Loucy (cell line): Measurements from ENCODE around the gene INTS14.

Experiments
- EZH2phosphoT487 ChIP-seq: fragments of 200-600 bp; IDR thresholded peaks from 2 replicates; pipeline ENCODE4 v1.6.1; 2018; ENCODE audit warnings: antibody characterized with exemption, mild to moderate bottlenecking, moderate library complexity, borderline replicate concordance
- TF ChIP-seq, protein P1 (sequence below): fragments of 200-600 bp; sonication (generic); conservative IDR thresholded peaks from 2 replicates; pipeline ENCODE4 v1.5.1; 2014; ENCODE audit warnings: mild to moderate bottlenecking, antibody characterized with exemption, low read length

DNA sequence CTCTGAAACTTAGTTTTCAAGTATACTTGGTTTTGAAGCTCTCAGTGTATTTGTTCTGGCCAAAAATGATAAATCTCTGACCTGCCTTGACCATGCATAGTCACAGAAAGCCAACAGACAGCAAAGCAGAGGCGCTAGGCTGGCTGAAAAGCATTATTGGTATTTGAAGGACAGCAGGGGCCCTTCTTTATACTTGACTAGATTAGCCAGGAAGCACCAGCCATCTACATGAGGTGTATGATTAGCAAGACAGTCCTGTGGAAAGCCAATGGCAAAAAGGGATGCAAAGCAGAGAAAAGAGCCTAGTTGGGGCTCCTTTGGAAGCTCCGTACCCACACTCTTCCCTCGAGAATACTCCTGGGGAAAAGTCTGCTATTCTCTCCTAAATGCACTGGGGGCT lies 18.6 kb upstream of the INTS14 start:
- TF ChIP-seq, protein P1, sequence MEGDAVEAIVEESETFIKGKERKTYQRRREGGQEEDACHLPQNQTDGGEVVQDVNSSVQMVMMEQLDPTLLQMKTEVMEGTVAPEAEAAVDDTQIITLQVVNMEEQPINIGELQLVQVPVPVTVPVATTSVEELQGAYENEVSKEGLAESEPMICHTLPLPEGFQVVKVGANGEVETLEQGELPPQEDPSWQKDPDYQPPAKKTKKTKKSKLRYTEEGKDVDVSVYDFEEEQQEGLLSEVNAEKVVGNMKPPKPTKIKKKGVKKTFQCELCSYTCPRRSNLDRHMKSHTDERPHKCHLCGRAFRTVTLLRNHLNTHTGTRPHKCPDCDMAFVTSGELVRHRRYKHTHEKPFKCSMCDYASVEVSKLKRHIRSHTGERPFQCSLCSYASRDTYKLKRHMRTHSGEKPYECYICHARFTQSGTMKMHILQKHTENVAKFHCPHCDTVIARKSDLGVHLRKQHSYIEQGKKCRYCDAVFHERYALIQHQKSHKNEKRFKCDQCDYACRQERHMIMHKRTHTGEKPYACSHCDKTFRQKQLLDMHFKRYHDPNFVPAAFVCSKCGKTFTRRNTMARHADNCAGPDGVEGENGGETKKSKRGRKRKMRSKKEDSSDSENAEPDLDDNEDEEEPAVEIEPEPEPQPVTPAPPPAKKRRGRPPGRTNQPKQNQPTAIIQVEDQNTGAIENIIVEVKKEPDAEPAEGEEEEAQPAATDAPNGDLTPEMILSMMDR, result no peak
- TF ChIP-seq EZH2phosphoT487, result no peak
